HG02588 (cell line): ENCODE data around the gene STON2.

ENCODE experiments used
- ATAC-seq: cut with Tn5 transposase; IDR thresholded peaks from one replicate; pipeline ENCODE4 v1.9.1; 2021; ENCODE audit warnings: mild to moderate bottlenecking, moderate library complexity; ENCODE audit not compliant: unreplicated experiment

The STON2 gene

GRCh38 chr14:81305065-81305464 lies 95.1 kb downstream of the STON2 start:
- no peak for ATAC-seq

- ATAC-seq = peak; percentile 93
Observed at GRCh38 chr14:81303258-81303935, 96.7 kb downstream of the STON2 start.

- no peak for ATAC-seq
Observed at GRCh38 chr14:81302638-81303037, 97.5 kb downstream of the STON2 start.

GRCh38 chr14:81301813-81302212 lies 98.3 kb downstream of the STON2 start:
- ATAC-seq = no peak

DNA sequence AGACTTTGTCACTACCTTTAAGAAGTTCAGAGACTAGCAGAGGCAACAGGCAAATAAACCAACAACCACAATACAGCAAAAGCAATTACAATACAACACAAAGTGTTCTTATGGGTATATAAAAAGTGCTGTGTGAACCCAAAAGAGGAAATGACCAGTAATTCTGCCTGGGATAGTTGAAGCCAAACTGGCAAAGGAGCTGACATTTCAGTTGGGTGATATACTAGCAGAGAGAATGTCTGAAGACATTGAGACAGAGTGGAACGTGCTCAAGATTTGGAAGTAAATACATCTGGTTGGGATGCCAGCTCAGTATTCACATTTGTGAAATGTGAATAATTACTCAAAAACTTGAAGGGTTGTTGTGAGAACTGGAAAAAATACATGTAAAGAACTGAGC lies 98.8 kb downstream of the STON2 start:
- ATAC-seq = no peak

- ATAC-seq = no peak
Observed at GRCh38 chr14:81298911-81299310, 101.2 kb downstream of the STON2 start.

DNA sequence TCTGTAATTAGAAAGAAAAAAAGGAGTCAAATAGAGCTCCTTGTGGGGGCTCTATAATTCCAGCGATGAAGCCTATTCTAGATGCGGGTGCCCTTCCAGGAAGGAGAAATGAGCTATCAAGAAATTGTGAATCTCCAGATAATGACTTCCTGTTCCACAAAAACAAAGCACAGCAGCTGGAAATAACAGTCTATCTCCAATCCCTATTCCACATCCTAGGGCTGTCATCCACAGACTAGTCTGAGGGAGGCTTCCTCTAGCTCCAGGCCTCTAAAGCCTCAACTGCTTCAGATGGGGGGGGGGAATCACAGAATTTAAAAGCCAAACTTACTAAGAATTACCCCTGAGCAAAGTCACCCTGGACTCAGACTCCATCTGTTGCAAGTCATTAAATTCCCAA lies 102.0 kb downstream of the STON2 start:
- ATAC-seq = no peak

DNA sequence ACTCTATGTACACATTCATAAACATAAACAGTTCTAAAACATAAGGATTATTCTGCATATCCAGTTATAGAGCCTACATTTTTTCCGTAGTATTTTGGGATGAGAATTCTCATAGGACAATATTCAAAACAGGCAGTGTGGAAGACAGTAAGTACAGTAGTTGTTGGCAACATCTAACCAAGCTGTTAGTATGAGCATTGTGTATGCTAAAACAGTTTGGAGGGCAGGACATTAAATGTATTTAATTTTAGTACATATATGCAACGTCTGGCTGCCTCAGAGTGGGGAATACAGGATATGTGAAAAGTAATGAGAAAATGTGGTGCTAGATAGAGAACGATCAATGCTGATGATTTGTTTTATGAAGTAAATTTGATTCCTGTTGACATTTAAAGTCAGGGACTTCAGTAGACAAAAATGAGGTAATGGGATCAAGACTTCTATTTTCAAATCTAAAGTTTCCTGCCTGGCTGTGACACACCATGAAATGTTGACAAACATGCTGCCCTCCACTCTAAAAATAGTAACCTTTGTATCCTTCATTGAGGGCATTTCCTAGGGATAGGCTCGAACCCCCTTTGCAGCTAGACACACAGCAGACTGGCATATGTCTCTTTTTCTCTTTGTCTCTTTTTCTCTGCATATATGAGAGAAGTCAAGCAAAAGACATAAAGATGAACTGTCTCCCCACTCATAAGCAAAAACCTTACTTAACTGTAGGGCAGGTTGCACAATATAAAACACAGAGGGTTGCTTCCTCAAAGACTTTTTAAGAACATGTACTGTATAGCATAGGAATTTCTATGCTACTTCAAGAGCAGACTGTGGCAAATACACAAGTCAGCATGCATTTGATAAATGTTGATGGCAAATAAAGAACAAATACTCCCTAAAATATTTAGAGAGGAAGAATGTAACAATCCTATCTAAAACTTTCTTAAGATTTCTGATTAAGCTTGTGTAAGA lies 103.9 kb downstream of the STON2 start:
- ATAC-seq = no peak

DNA sequence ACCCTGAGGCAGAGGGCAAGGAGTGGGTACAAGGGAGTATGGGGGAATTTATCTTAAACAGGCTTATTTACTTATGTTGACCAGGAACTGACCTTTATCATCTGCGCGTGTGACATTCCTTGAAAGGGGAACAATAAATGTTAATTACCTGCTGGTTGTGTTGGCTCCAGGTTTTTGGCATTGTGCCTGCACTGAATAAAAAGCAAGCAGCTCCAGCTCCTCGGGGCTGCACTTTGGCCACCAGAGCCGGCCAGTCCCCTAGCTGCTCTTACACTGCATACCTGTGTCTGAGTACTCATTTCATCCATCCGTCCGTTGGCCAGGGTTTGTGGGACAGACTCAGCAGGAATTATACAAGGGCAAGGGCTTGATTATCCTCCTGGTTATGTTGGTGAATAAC lies 110.6 kb downstream of the STON2 start:
- no peak for ATAC-seq

DNA sequence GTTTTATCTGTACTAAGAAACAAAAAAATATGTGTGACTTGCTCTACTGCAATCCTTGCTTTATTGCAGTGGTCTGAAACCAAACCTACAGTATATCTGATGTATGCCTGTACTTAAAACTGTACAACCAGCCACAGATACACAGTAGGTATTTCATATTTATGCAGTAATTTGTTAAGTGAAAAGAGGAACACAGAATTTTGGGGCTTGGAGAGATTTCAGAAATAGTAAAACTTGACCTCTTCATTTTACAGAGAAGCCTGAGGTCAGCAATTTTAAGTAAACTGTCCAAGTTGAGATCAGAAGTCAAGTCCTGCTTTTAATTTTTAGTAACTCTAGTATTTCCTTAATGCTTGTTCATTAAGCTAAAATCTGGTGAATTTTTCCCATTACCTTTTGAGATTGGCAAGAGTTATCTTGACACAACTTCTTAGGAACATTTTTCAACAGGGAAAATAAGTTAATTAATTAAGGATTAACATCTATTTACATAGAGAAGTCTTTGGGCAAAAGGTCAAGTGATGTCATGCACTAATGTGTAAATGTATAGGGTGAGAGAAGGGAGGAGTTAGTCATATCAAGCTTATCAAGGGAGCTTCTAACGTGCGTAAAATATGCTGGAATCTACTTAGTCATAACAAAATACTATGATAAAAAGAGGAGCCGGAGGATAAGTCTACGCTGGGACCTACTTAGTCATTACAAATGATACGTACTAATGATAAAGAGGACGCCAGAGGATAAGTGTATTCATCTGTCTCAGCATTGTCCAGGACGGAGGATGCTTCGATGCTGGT lies 113.4 kb downstream of the STON2 start:
- no peak for ATAC-seq

DNA sequence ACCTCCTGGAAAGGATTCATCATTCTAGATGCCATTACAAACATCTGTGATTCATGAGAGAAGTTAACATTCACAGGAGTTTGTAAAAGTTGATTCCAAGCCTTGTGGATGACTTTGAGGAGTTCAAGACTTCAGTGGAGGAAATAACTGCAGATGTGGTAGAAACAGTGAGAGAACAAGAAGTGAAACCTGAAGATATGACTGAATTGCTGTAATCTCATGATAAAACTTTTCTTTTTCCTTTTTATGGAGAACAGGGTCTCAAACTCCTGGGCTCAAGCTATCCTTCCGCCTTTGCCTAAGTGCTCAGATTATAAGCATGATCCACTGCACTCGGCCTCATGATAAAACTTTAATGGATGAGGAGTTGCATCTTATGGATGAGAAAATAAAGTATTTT lies 114.9 kb downstream of the STON2 start:
- no peak for ATAC-seq

GRCh38 chr14:81281332-81281731 lies 118.8 kb downstream of the STON2 start:
- no peak for ATAC-seq

DNA sequence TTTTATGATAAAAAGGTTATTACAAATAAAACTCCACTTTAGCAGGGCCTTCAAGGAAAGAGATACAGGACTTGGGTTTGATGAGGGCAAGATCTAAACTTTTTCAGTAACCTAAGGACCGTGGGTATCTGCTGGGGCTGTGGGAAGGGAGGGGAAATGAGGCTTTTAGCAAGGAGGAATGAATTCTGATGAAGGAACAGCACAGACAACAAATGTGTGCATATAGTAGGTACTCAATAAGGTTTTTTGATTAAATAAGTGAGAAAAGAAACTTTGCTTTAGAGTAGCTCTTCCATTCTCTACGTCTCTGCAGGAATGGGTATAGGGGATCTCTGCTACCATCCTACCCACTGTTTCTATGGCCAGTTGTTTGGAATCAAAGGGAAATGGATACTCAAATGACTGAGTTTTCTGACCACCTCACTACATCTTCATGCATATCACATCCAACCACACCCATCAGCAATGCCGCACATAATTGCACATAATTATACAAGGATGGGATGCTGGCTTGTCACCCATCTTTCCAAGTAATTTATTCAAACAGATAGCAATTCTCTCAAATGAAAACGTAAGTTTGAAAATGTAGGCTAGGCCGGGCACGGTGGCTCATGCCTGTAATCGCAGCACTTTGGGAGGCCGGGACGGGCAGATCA lies 119.9 kb downstream of the STON2 start:
- ATAC-seq = no peak

DNA sequence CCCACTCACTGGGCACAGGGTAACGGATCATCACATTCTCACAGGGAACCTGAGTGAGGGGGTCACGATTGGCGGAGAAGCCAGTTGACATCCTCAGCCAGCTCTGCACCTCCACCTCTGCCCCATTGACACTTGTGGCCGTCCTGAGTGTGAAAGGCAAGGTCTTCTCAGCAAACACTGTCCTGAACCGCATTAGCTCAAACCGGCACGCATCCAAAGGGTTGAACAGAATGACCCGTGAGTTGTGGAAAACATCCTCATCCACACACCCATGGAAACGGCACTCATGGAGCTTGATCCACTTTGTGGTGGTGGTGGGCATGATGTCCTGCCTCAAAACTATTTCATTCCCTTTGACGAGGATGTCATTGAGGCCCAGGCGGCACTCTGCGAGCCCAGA lies 123.0 kb downstream of the STON2 start:
- no peak for ATAC-seq

- no peak for ATAC-seq
Observed at GRCh38 chr14:81276073-81277069, 123.8 kb downstream of the STON2 start.

- no peak for ATAC-seq
Observed at GRCh38 chr14:81275305-81276072, 124.6 kb downstream of the STON2 start.

GRCh38 chr14:81273961-81274575 lies 126.1 kb downstream of the STON2 start:
- no peak for ATAC-seq

- ATAC-seq = no peak
Observed at GRCh38 chr14:81273521-81273920, 126.6 kb downstream of the STON2 start.
